ENCODE results near the gene SIDT1.

SIDT1 gene

GRCh38 chr3:113548501-113548900 is 16.1 kb downstream of the SIDT1 start:
- no peak overlapping the region for H3K9ac ChIP-seq (ENCODE audit: low read depth, low read length)

DNA sequence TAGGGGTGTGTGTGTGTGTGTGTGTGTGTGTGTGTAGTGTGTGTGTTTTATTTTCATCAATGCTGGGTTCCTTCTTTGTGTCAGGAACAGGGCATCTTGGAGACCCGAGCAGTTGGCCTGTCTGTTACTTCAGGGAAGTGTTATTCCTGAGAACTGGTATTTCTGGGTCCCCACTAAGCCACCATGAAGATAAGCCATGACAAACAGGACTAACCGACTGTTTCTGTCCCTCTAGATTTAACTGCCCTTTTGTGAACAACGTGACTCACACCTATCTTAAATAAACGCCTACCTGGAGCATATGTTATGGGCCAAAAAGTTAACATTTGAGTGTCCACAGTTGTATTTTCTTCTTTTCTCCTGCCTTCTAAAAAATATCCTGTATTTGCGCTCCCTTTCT is 19.5 kb downstream of the SIDT1 start:
- Histone ChIP-seq H3K9me3 (replicated peaks; ENCODE audit: low read length) (no peaks in the 10 kb centered on the region), H3K4me1 (ENCODE audit: control insufficient read depth, insufficient read depth, low read length) (no peaks in the 10 kb centered on the region), H3K36me3 (ENCODE audit: insufficient read depth, low read length) (no peaks in the 10 kb centered on the region), H3K4me3 (ENCODE audit: low read length) (no peak overlapping the region), H3K9ac (ENCODE audit: low read depth, low read length) (no peak overlapping the region), H3K4me2 (ENCODE audit: low read length) (no peak overlapping the region), H3K27me3 (ENCODE audit: control insufficient read depth, insufficient read depth, low read length) (peaks cover 16% of the 10 kb centered on the region)

More at GRCh38 chr3:113548501-113548900, 16.1 kb downstream of the SIDT1 start:
- Histone ChIP-seq H3K4me1 (ENCODE audit: control insufficient read depth, insufficient read depth, low read length) (no peaks in the 10 kb centered on the region), H3K4me3 (ENCODE audit: low read length) (no peak overlapping the region), H3K4me2 (ENCODE audit: low read length) (no peak overlapping the region), H3K27me3 (ENCODE audit: control insufficient read depth, insufficient read depth, low read length) (peaks cover 26% of the 10 kb centered on the region), H3K9me3 (replicated peaks; ENCODE audit: low read length) (no peaks in the 10 kb centered on the region), H3K36me3 (ENCODE audit: insufficient read depth, low read length) (no peaks in the 10 kb centered on the region)

GRCh38 chr3:113552851-113553250 is 20.5 kb downstream of the SIDT1 start:
- Histone ChIP-seq H3K4me1 (ENCODE audit: control insufficient read depth, insufficient read depth, low read length) (peaks cover 7% of the 10 kb centered on the region), H3K4me3 (ENCODE audit: low read length) (no peak overlapping the region), H3K27me3 (ENCODE audit: control insufficient read depth, insufficient read depth, low read length) (peaks cover 12% of the 10 kb centered on the region), H3K9ac (ENCODE audit: low read depth, low read length) (no peak overlapping the region), H3K4me2 (ENCODE audit: low read length) (no peak overlapping the region), H3K9me3 (replicated peaks; ENCODE audit: low read length) (no peaks in the 10 kb centered on the region), H3K36me3 (ENCODE audit: insufficient read depth, low read length) (no peaks in the 10 kb centered on the region)

- Histone ChIP-seq H3K36me3 (ENCODE audit: insufficient read depth, low read length) (no peaks in the 10 kb centered on the region), H3K9me3 (replicated peaks; ENCODE audit: low read length) (no peaks in the 10 kb centered on the region), H3K4me3 (ENCODE audit: low read length) (no peak overlapping the region), H3K9ac (ENCODE audit: low read depth, low read length) (no peak overlapping the region), H3K4me2 (ENCODE audit: low read length) (no peak overlapping the region), H3K4me1 (ENCODE audit: control insufficient read depth, insufficient read depth, low read length) (peaks cover 7% of the 10 kb centered on the region), H3K27me3 (ENCODE audit: control insufficient read depth, insufficient read depth, low read length) (peaks cover 4% of the 10 kb centered on the region)
Measured at GRCh38 chr3:113555138-113555537, 22.8 kb downstream of the SIDT1 start.

GRCh38 chr3:113556316-113556945 is 24.1 kb downstream of the SIDT1 start:
- Histone ChIP-seq H3K4me2 (ENCODE audit: low read length) (no peak overlapping the region), H3K9ac (ENCODE audit: low read depth, low read length) (no peak overlapping the region), H3K4me1 (ENCODE audit: control insufficient read depth, insufficient read depth, low read length) (peaks cover 7% of the 10 kb centered on the region), H3K4me3 (ENCODE audit: low read length) (no peak overlapping the region), H3K36me3 (ENCODE audit: insufficient read depth, low read length) (no peaks in the 10 kb centered on the region), H3K9me3 (replicated peaks; ENCODE audit: low read length) (no peaks in the 10 kb centered on the region), H3K27me3 (ENCODE audit: control insufficient read depth, insufficient read depth, low read length) (peaks cover 7% of the 10 kb centered on the region)

GRCh38 chr3:113556946-113557335 is 24.6 kb downstream of the SIDT1 start:
- H3K27me3 ChIP-seq (ENCODE audit: control insufficient read depth, insufficient read depth, low read length) = peaks cover 5% of the 10 kb centered on the region
- no peaks in the 10 kb centered on the region for H3K9me3 ChIP-seq (replicated peaks; ENCODE audit: low read length)
- no peak overlapping the region for H3K9ac ChIP-seq (ENCODE audit: low read depth, low read length)
- H3K4me1 ChIP-seq (ENCODE audit: control insufficient read depth, insufficient read depth, low read length) = peaks cover 7% of the 10 kb centered on the region
- no peaks in the 10 kb centered on the region for H3K36me3 ChIP-seq (ENCODE audit: insufficient read depth, low read length)
- no peak overlapping the region for H3K4me2 ChIP-seq (ENCODE audit: low read length)
- no peak overlapping the region for H3K4me3 ChIP-seq (ENCODE audit: low read length)

DNA sequence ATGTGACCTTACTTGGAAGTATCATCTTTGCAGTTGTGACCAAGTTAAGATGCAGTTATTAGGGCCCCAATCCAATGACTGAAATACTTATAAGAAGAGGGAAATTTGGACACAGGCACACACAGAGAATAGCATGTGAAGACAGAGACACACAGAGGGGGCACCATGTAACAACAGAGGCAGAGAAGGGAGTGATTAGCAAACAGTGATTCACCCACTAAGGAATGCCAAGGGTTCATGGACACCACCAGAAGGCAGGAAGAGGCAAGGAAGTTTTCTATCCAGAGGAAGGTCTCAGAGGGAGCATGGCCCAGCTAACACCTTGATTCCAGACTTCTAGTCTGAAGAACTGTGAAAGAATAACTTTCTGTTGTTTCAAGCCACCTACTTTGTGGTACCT is 25.0 kb downstream of the SIDT1 start:
- Histone ChIP-seq H3K4me3 (ENCODE audit: low read length) (no peak overlapping the region), H3K36me3 (ENCODE audit: insufficient read depth, low read length) (no peaks in the 10 kb centered on the region), H3K9me3 (replicated peaks; ENCODE audit: low read length) (no peaks in the 10 kb centered on the region), H3K4me2 (ENCODE audit: low read length) (no peak overlapping the region), H3K4me1 (ENCODE audit: control insufficient read depth, insufficient read depth, low read length) (peaks cover 7% of the 10 kb centered on the region), H3K27me3 (ENCODE audit: control insufficient read depth, insufficient read depth, low read length) (peaks cover 3% of the 10 kb centered on the region), H3K9ac (ENCODE audit: low read depth, low read length) (no peak overlapping the region)

- Histone ChIP-seq H3K9me3 (replicated peaks; ENCODE audit: low read length) (no peaks in the 10 kb centered on the region), H3K4me2 (ENCODE audit: low read length) (no peak overlapping the region), H3K4me1 (ENCODE audit: control insufficient read depth, insufficient read depth, low read length) (peaks cover 7% of the 10 kb centered on the region), H3K4me3 (ENCODE audit: low read length) (no peak overlapping the region), H3K36me3 (ENCODE audit: insufficient read depth, low read length) (no peaks in the 10 kb centered on the region), H3K9ac (ENCODE audit: low read depth, low read length) (no peak overlapping the region), H3K27me3 (ENCODE audit: control insufficient read depth, insufficient read depth, low read length) (peaks cover 3% of the 10 kb centered on the region)
Measured at GRCh38 chr3:113559009-113559408, 26.7 kb downstream of the SIDT1 start.

DNA sequence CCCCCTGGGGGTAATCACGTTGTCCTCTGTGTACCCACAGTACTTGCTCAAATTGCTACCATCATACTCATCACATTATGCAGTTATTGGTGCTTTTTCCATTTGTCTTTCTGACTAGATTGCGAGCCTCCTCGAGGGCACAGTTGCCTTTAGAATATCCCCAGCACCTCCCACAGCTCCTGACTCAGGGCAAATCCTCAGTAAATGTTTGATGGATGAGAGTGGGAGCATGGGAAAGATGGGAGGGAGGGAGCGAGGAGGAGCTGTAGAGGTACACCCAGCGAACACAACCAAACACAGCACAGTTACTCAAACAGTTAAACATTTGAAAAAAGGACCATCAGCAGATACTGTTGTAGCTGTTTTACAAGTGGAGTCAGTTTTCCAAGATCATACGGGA is 27.9 kb downstream of the SIDT1 start:
- no peak overlapping the region for H3K9ac ChIP-seq (ENCODE audit: low read depth, low read length)
- no peaks in the 10 kb centered on the region for H3K9me3 ChIP-seq (replicated peaks; ENCODE audit: low read length)
- peaks cover 6% of the 10 kb centered on the region for H3K27me3 ChIP-seq (ENCODE audit: control insufficient read depth, insufficient read depth, low read length)
- H3K36me3 ChIP-seq (ENCODE audit: insufficient read depth, low read length) = no peaks in the 10 kb centered on the region
- no peak overlapping the region for H3K4me3 ChIP-seq (ENCODE audit: low read length)
- H3K4me2 ChIP-seq (ENCODE audit: low read length) = no peak overlapping the region
- peaks cover 7% of the 10 kb centered on the region for H3K4me1 ChIP-seq (ENCODE audit: control insufficient read depth, insufficient read depth, low read length)

DNA sequence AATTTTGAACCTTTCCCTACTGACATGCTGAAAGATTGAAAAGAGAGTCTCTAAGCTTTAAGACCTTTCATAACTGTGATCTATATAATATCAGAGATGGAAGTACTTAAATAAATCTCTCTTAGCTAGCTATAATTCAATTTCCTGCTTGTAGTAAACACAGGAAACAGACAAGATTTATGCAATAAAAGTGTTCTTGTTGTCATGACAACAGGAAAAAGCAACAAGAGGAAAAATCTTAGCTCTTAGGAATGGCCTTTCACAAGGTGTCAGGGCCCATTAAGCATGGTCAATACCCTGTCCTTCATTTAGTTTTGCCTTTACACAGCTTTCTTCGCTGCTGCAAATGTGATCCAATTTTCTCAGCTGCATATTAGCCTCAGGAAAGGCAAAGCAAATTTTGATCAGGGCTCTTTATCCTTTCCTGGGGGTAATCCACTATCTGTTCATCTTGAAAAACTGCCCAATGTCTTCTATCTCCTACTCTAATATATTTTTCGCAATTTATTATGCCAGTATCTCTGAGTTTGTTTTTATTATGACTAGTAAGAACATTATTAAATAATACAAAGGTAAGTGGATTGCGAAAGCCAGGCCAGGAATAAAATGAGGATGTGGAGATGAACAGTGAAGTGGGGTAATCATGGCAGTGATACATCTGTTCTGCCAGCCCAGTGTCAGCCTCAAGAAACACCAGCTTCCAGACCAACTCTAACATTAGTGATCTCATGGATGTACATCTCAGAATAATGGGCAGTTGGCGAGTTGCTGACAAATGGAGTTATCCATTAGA is 28.7 kb downstream of the SIDT1 start:
- Histone ChIP-seq H3K4me3 (ENCODE audit: low read length) (no peak overlapping the region), H3K4me1 (ENCODE audit: control insufficient read depth, insufficient read depth, low read length) (peaks cover 7% of the 10 kb centered on the region), H3K27me3 (ENCODE audit: control insufficient read depth, insufficient read depth, low read length) (peaks cover 13% of the 10 kb centered on the region)

DNA sequence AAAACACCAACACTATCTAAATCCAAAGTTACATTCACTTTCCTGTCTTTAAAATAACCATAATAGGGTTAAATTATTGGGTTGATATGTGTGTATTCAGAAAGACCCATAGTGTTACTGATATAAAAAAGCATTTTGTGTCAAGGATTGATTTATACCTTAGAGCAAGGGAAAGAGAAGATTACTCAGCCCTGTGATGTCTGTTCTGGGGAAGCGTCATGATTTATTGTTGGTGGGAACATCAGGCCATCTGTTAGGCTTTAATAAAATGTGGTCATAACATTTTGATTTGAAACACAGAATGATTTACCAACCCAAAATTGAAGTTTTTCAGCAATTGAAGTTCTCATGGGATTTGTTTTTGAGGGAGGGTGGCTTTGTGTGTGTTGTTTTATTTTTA is 33.2 kb downstream of the SIDT1 start:
- Histone ChIP-seq H3K9me3 (replicated peaks; ENCODE audit: low read length) (no peaks in the 10 kb centered on the region), H3K9ac (ENCODE audit: low read depth, low read length) (no peak overlapping the region), H3K27me3 (ENCODE audit: control insufficient read depth, insufficient read depth, low read length) (peaks cover 27% of the 10 kb centered on the region), H3K36me3 (ENCODE audit: insufficient read depth, low read length) (no peaks in the 10 kb centered on the region), H3K4me1 (ENCODE audit: control insufficient read depth, insufficient read depth, low read length) (no peaks in the 10 kb centered on the region), H3K4me2 (ENCODE audit: low read length) (no peak overlapping the region), H3K4me3 (ENCODE audit: low read length) (no peak overlapping the region)

More for the DNA sequence above, 28.7 kb downstream of the SIDT1 start:
- Histone ChIP-seq H3K36me3 (ENCODE audit: insufficient read depth, low read length) (no peaks in the 10 kb centered on the region), H3K4me2 (ENCODE audit: low read length) (no peak overlapping the region), H3K9me3 (replicated peaks; ENCODE audit: low read length) (no peaks in the 10 kb centered on the region), H3K9ac (ENCODE audit: low read depth, low read length) (no peak overlapping the region)

- Histone ChIP-seq H3K4me1 (ENCODE audit: control insufficient read depth, insufficient read depth, low read length) (no peaks in the 10 kb centered on the region), H3K9ac (ENCODE audit: low read depth, low read length) (no peak overlapping the region), H3K36me3 (ENCODE audit: insufficient read depth, low read length) (no peaks in the 10 kb centered on the region)
Measured at GRCh38 chr3:113570158-113570557, 37.8 kb downstream of the SIDT1 start.

More at GRCh38 chr3:113570158-113570557, 37.8 kb downstream of the SIDT1 start:
- no peak overlapping the region for H3K4me2 ChIP-seq (ENCODE audit: low read length)
- no peak overlapping the region for H3K4me3 ChIP-seq (ENCODE audit: low read length)
- peaks cover 54% of the 10 kb centered on the region for H3K27me3 ChIP-seq (ENCODE audit: control insufficient read depth, insufficient read depth, low read length)
- H3K9me3 ChIP-seq (replicated peaks; ENCODE audit: low read length) = no peaks in the 10 kb centered on the region
